Cardiac fibroblast (primary cell): Measurements from ENCODE around the gene HOXA9.

Source experiments
- DNase-seq, 2 donors: peaks; one replicate each; pipeline versions ENCODE4 v3.0.0 to v3.0.0-alpha.2; 2010; ENCODE audit warnings: low read depth in 2 of 2
- H3K4me3 ChIP-seq, 2 donors: replicated peaks in 1 of 2; 1 replicate in 1 of 2; 2 replicates in 1 of 2; pipeline ENCODE4 v1.5.1; 2011; ENCODE audit warnings: low read depth in 2 of 2, low read length in 2 of 2, mild to moderate bottlenecking in 2 of 2, moderate library complexity in 1 of 2
- CTCF ChIP-seq: IDR thresholded peaks from one replicate; pipeline ENCODE4 v1.5.1; 2011; ENCODE audit warnings: low read depth, mild to moderate bottlenecking, low read length, inconsistent platforms

Gene HOXA9

GRCh38 chr7:27152816-27153442 lies 12.4 kb downstream of the HOXA9 start:
- no peak for DNase-seq
- H3K4me3 ChIP-seq, result no peak overlapping the region
- TF ChIP-seq CTCF, result no peak

GRCh38 chr7:27151931-27152815 lies 13.2 kb downstream of the HOXA9 start, which contains the start of gene HOXA3:
Gene HOXA3, minus strand, starts transcription at chr7:27152583. Its CDS starts 41,943 bp downstream, at chr7:27110640.
- H3K4me3 ChIP-seq, result no peak within 1 kb of the TSS
- no peak for TF ChIP-seq CTCF
- DNase-seq, result no peak

GRCh38 chr7:27151341-27151930 lies 13.9 kb downstream of the HOXA9 start:
- H3K4me3 ChIP-seq, result peak overlapping the region; percentile 21 to 26
- no peak for TF ChIP-seq CTCF
- no peak for DNase-seq

- peak; percentile 51 for TF ChIP-seq CTCF
- peak; percentile 59 to 69 for DNase-seq
- H3K4me3 ChIP-seq, result peak overlapping the region; percentile 21 to 26
Observed at GRCh38 chr7:27150568-27151340, 14.6 kb downstream of the HOXA9 start.

- TF ChIP-seq CTCF, result no peak
- DNase-seq, result no peak
- H3K4me3 ChIP-seq, result peak overlapping the region in 1 of 2 donors; percentile 11
Observed at GRCh38 chr7:27149842-27150567, 15.3 kb downstream of the HOXA9 start.
